Activated CD4-positive, CD25-positive, alpha-beta regulatory T cell treated with anti-CD3 and anti-CD28 coated beads, Interleukin-2, amount 50 U/mL, for 72 hours (primary cell): ENCODE measurements around the gene PAQR4.
A peak's percentile ranks its signal among the peaks of the same experiment; 100 is the strongest.

Experiments
- DNase-seq: peaks from one replicate; pipeline ENCODE4 v3.0.0; 2021

PAQR4 gene

GRCh38 chr16:2982402-2982801 lies 13.3 kb downstream of the PAQR4 start:
- DNase-seq = no peak

- DNase-seq = peak; percentile 71
These were observed 14.6 kb downstream of the PAQR4 start for GRCh38 chr16:2983706-2984136.

- no peak for DNase-seq
These were observed 16.3 kb downstream of the PAQR4 start for GRCh38 chr16:2985462-2985861.

GRCh38 chr16:2985893-2986355 lies 16.8 kb downstream of the PAQR4 start:
- DNase-seq = no peak

GRCh38 chr16:2986623-2987188 lies 17.6 kb downstream of the PAQR4 start:
- no peak for DNase-seq

GRCh38 chr16:2987286-2987685 lies 18.1 kb downstream of the PAQR4 start:
- no peak for DNase-seq

- no peak for DNase-seq
These were observed 18.7 kb downstream of the PAQR4 start for GRCh38 chr16:2987833-2988232.

GRCh38 chr16:2988590-2989099 lies 19.5 kb downstream of the PAQR4 start:
- DNase-seq = no peak

GRCh38 chr16:2990891-2991290 lies 21.7 kb downstream of the PAQR4 start:
- DNase-seq = no peak

- DNase-seq = no peak
These were observed 22.6 kb downstream of the PAQR4 start for GRCh38 chr16:2991566-2992261.

GRCh38 chr16:2992383-2993081 lies 23.4 kb downstream of the PAQR4 start:
- no peak for DNase-seq

- no peak for DNase-seq
These were observed 27.1 kb downstream of the PAQR4 start for GRCh38 chr16:2996298-2996697.

- DNase-seq = no peak
These were observed 30.8 kb downstream of the PAQR4 start for GRCh38 chr16:2999929-3000328.

- DNase-seq = no peak
These were observed 31.4 kb downstream of the PAQR4 start for GRCh38 chr16:3000540-3000939.

- DNase-seq = no peak
These were observed 32.2 kb downstream of the PAQR4 start for GRCh38 chr16:3001316-3001715.

- peak; percentile 95 for DNase-seq
These were observed 34.6 kb downstream of the PAQR4 start for GRCh38 chr16:3003582-3004270.

GRCh38 chr16:3004319-3004718 lies 35.2 kb downstream of the PAQR4 start:
- DNase-seq = no peak

GRCh38 chr16:3004781-3005284 lies 35.7 kb downstream of the PAQR4 start:
- no peak for DNase-seq

- DNase-seq = no peak
These were observed 38.2 kb downstream of the PAQR4 start for GRCh38 chr16:3007059-3007956.

GRCh38 chr16:3007957-3008689 lies 39.0 kb downstream of the PAQR4 start:
- no peak for DNase-seq

GRCh38 chr16:3008690-3009037 lies 39.5 kb downstream of the PAQR4 start:
- DNase-seq = no peak
